Measurements from ENCODE around the gene TCEANC2. TPM values are rescaled to one million over a fixed set of nuclear protein-coding genes. Genes with fewer than 3 reads are reported as not detected.

TCEANC2 gene
- total and polyA plus RNA-seq, 7 experiments from 2014 or later, result 6.3 to 15.1 (median 9.3) TPM

DNA sequence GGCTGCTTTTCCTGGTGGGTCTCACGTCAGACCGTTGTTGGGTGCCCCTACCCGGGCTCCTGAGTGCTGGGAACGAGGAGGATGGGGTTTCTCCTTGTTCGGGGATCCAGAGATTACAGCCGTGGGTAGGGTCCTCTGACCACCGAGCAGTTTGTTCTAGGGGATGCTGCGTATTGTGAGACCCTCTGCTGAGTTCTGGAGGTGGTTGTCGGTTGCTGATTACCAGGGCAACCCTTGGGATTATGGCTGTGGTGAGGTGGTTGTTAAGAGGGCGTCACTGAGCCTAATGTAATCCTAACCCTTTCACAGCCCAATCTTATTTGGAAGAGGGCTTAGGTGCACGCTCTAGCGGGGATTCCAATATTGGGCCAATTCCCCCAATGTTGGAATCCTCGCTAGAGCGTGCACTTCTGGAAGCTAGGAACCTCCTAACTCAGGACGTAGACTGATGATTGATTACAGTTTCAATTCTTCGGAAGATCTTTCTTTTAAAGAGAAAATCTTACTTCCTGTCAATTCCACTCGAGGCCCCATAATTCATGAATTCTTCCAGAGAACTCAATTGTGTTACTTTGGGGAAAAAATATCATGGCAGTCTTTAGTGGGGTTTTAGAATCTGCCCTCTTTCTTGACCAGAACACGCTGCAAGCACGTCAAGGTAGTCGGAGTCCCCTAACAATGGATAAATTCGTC is 483 bp downstream of the TCEANC2 start:
- ChIA-PET POLR2A (interaction anchor here (0.7 to 2.1 kb wide), 11 partner anchors 8 to 711 kb away, joined by 3 to 17 read pairs (median 3); partner anchors contain the start of genes CYB5RL, IFT25, LRRC42 and MRPL37), CTCF (no interaction called here)
- Mint-ChIP-seq H3K9me3 (no peaks in the 10 kb centered on the region), H3K4me3 (no peak overlapping the region), H3K27me3 (no peaks in the 10 kb centered on the region), H3K36me3 (peaks cover 0 to 21% (median 12%) of the 10 kb centered on the region in 5 donors), H3K4me1 (peaks cover 34 to 64% (median 49%) of the 10 kb centered on the region in 7 donors), H3K27ac (no peak overlapping the region)
- no peaks in the 10 kb centered on the region for H3K27me3 ChIP-seq (ENCODE audit: control insufficient read depth in 2 of 2, insufficient read depth in 2 of 2, low read length in 2 of 2)
- peak in 2 of 9 donors; percentile 2 to 7 for DNase-seq
- H3K27ac ChIP-seq (ENCODE audit: low read depth, low read length), result peak overlapping the region; percentile 92
- H3K36me3 ChIP-seq (ENCODE audit: control insufficient read depth in 2 of 3, insufficient read depth in 3 of 3, low read length in 3 of 3), result peaks cover 0 to 7% (median 0%) of the 10 kb centered on the region in 3 experiments
- ATAC-seq, result no peak
- H3K9me3 ChIP-seq (ENCODE audit: control insufficient read depth in 2 of 3, low read length in 3 of 3), result no peaks in the 10 kb centered on the region
- intact Hi-C loops (cut with micrococcal nuclease), result loop anchor here (1.0 to 10.0 kb wide), 23 partner anchors 16 to 1997 kb away; partner anchors contain the start of genes CPT2 (in 2 of the 2), CYB5RL (in 2 of the 2), IFT25 (in 2 of the 2) and MRPL37 (in 2 of the 2)
- peak overlapping the region; percentile 94 for H3K4me3 ChIP-seq (ENCODE audit: low read length)
- H3K4me1 ChIP-seq (ENCODE audit: control insufficient read depth in 2 of 2, insufficient read depth in 2 of 2, low read length in 2 of 2), result peaks cover 20 to 29% of the 10 kb centered on the region in 2 donors

DNA sequence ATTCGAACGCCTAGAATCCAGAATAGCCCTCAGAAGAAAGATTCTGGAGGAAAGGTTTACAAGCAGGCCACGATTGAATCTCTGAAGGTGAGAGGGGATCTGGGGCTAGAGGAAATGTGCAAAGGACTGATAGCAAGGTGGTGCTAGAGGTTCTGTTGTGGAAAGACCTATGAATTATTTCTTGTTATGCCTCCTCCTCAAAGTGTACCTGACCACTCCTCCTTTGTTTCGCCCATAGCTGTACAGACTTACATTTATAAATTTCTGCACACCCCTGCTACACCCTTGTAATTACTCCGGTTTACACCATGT is 986 bp downstream of the TCEANC2 start:
- peaks cover 17 to 26% of the 10 kb centered on the region in 2 donors for H3K4me1 ChIP-seq (ENCODE audit: control insufficient read depth in 2 of 2, insufficient read depth in 2 of 2, low read length in 2 of 2)
- POLR2A ChIA-PET, result interaction anchor here (0.7 to 1.5 kb wide), 4 partner anchors 13 to 216 kb away, joined by 3 to 4 read pairs (median 3); partner anchors contain the start of genes CYB5RL, MRPL37 and NDC1
- intact Hi-C loops (cut with micrococcal nuclease), result loop anchor here (5.0 to 10.0 kb wide), 7 partner anchors 230 to 1997 kb away; partner anchors contain the start of genes BTF3L4 (in 1 of the 2), CC2D1B (in 1 of the 2), CPT2 (in 1 of the 2) and LRP8 (in 1 of the 2)

DNA sequence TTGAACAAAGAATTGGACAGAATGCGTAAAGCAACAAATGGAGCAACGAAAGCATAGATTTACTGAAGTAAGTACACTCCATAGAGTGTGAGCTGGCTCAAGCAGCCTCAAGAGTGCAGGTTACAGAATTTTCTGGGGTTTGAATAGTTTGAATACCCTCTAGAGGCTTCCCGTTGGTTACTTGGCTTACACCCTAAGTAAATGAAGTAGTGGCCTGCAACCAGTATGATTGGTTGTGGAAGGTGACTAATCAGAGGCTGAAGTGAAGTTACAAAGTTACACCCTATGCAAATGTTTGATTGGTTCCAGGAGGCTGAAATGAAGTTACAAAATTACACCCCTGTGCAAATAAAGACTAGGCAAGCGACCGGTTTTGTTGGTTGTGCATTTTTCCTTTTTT is 10.9 kb downstream of the TCEANC2 start:
- peaks cover 5 to 20% (median 13%) of the 10 kb centered on the region in 7 donors for H3K4me1 Mint-ChIP-seq
- Histone ChIP-seq H3K9me3 (ENCODE audit: control insufficient read depth in 2 of 3, low read length in 3 of 3) (no peaks in the 10 kb centered on the region), H3K27ac (ENCODE audit: low read depth, low read length) (no peak overlapping the region), H3K4me3 (ENCODE audit: low read length) (no peak overlapping the region), H3K27me3 (ENCODE audit: control insufficient read depth in 2 of 2, insufficient read depth in 2 of 2, low read length in 2 of 2) (no peaks in the 10 kb centered on the region), H3K36me3 (ENCODE audit: control insufficient read depth in 2 of 3, insufficient read depth in 3 of 3, low read length in 3 of 3) (no peaks in the 10 kb centered on the region), H3K4me1 (ENCODE audit: control insufficient read depth in 2 of 2, insufficient read depth in 2 of 2, low read length in 2 of 2) (no peaks in the 10 kb centered on the region)
- POLR2A ChIA-PET, result no interaction called here
- H3K27me3 Mint-ChIP-seq, result no peaks in the 10 kb centered on the region
- CTCF ChIA-PET, result interaction anchor here (0.7 kb wide), 1 partner anchor 747 kb away, joined by 10 read pairs; no protein-coding TSS in a partner anchor
- H3K27ac Mint-ChIP-seq, result no peak overlapping the region
- DNase-seq, result no peak
- no peak overlapping the region for H3K4me3 Mint-ChIP-seq
- no peaks in the 10 kb centered on the region for H3K9me3 Mint-ChIP-seq
- H3K36me3 Mint-ChIP-seq, result peaks cover 0 to 19% (median 5%) of the 10 kb centered on the region in 5 donors
- no peak for ATAC-seq
- intact Hi-C loops (cut with micrococcal nuclease), result no loop called here

More for the DNA sequence above, 986 bp downstream of the TCEANC2 start:
- H3K36me3 ChIP-seq (ENCODE audit: control insufficient read depth in 2 of 3, insufficient read depth in 3 of 3, low read length in 3 of 3), result peaks cover 0 to 7% (median 0%) of the 10 kb centered on the region in 3 experiments
- DNase-seq, result peak in 3 of 9 donors; percentile 4 to 12 (median 4)
- CTCF ChIA-PET, result no interaction called here
- Mint-ChIP-seq H3K27me3 (no peaks in the 10 kb centered on the region), H3K36me3 (peaks cover 0 to 24% (median 14%) of the 10 kb centered on the region in 5 donors), H3K4me1 (peaks cover 39 to 62% (median 46%) of the 10 kb centered on the region in 7 donors), H3K4me3 (no peak overlapping the region), H3K27ac (no peak overlapping the region), H3K9me3 (no peaks in the 10 kb centered on the region)
- ATAC-seq, result no peak
- H3K27me3 ChIP-seq (ENCODE audit: control insufficient read depth in 2 of 2, insufficient read depth in 2 of 2, low read length in 2 of 2), result no peaks in the 10 kb centered on the region
- no peaks in the 10 kb centered on the region for H3K9me3 ChIP-seq (ENCODE audit: control insufficient read depth in 2 of 3, low read length in 3 of 3)
- H3K4me3 ChIP-seq (ENCODE audit: low read length), result peak overlapping the region; percentile 94
- peak overlapping the region; percentile 92 for H3K27ac ChIP-seq (ENCODE audit: low read depth, low read length)

DNA sequence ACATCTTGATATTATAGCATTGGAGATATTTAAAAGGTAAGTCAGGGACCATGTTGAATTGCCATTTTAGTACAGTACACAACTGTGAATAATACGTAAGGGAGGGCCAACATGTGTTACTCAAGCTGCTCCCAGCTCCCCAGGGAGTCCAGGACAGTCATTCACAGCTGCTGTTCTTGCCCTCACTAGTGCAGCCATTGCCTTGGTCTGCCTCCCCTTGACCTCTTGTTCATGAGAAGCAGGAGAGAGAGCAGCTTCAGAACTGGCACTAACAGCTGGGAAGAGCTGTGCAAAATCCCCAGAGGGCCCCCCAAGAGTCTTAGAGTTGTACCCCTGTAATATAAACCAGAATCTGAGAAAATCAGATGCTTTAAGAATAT is 16.4 kb downstream of the TCEANC2 start:
- Mint-ChIP-seq H3K4me3 (no peak overlapping the region), H3K4me1 (peaks cover 0 to 6% (median 0%) of the 10 kb centered on the region in 7 donors), H3K27me3 (no peaks in the 10 kb centered on the region), H3K36me3 (peaks cover 0 to 11% (median 8%) of the 10 kb centered on the region in 5 donors), H3K9me3 (no peaks in the 10 kb centered on the region), H3K27ac (peak overlapping the region in 1 of 9 donors; percentile 16)
- POLR2A ChIA-PET, result interaction anchor here (0.5 kb wide), 1 partner anchor 824 kb away, joined by 5 read pairs; no protein-coding TSS in a partner anchor
- Histone ChIP-seq H3K27me3 (ENCODE audit: control insufficient read depth in 2 of 2, insufficient read depth in 2 of 2, low read length in 2 of 2) (no peaks in the 10 kb centered on the region), H3K27ac (ENCODE audit: low read depth, low read length) (no peak overlapping the region), H3K4me3 (ENCODE audit: low read length) (no peak overlapping the region), H3K4me1 (ENCODE audit: control insufficient read depth in 2 of 2, insufficient read depth in 2 of 2, low read length in 2 of 2) (no peaks in the 10 kb centered on the region), H3K9me3 (ENCODE audit: control insufficient read depth in 2 of 3, low read length in 3 of 3) (no peaks in the 10 kb centered on the region), H3K36me3 (ENCODE audit: control insufficient read depth in 2 of 3, insufficient read depth in 3 of 3, low read length in 3 of 3) (peaks cover 0 to 6% (median 0%) of the 10 kb centered on the region in 3 experiments)
- CTCF ChIA-PET, result interaction anchor here (0.8 to 2.3 kb wide), 4 partner anchors 9 to 208 kb away, joined by 3 to 7 read pairs (median 4); no protein-coding TSS in a partner anchor
- intact Hi-C loops (cut with micrococcal nuclease), result loop anchor here (1.0 to 5.0 kb wide), 10 partner anchors 16 to 741 kb away; partner anchors contain the start of genes TCEANC2 (in 2 of the 2), TMEM59 (in 2 of the 2), TTC22 (in 2 of the 2) and SSBP3 (in 1 of the 2)
- peak in 1 of 9 donors; percentile 4 for DNase-seq
- ATAC-seq, result peak; percentile 20

DNA sequence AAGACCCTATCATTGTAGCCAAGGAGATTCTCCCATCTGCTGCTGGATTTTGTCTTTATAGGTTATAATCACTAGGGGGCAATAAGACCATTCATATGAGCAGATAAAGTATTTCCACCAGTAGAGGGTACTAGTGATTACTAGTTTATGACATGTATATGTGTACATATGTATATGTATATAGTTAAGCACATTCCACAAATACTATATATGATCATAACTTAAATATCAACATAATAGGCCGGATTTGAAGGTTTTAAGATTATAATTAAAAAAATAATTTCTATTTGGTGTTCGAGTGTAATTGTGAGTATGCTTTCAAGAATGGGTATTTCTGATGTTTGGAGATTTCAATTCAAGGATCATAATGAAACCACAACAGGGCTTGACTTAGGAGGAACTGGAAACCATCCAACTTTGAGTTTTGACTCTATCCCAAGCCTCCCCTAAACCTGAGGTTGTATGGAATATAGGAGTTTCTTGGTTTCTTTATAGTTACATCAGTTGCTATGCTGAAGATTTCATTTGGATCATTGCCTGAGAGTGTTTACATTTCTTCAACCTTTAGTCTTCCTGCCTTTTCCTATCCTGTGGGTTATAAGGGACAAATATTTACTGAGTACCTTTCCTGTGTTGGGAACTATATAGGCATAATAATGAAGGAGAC is 16.9 kb downstream of the TCEANC2 start:
- Mint-ChIP-seq H3K27ac (peak overlapping the region in 1 of 9 donors; percentile 16), H3K4me1 (peaks cover 0 to 6% (median 0%) of the 10 kb centered on the region in 7 donors), H3K27me3 (no peaks in the 10 kb centered on the region), H3K36me3 (peaks cover 0 to 11% (median 8%) of the 10 kb centered on the region in 5 donors), H3K4me3 (no peak overlapping the region), H3K9me3 (no peaks in the 10 kb centered on the region)
- Histone ChIP-seq H3K4me3 (ENCODE audit: low read length) (no peak overlapping the region), H3K27me3 (ENCODE audit: control insufficient read depth in 2 of 2, insufficient read depth in 2 of 2, low read length in 2 of 2) (no peaks in the 10 kb centered on the region), H3K27ac (ENCODE audit: low read depth, low read length) (no peak overlapping the region), H3K9me3 (ENCODE audit: control insufficient read depth in 2 of 3, low read length in 3 of 3) (no peaks in the 10 kb centered on the region), H3K36me3 (ENCODE audit: control insufficient read depth in 2 of 3, insufficient read depth in 3 of 3, low read length in 3 of 3) (peaks cover 0 to 6% (median 0%) of the 10 kb centered on the region in 3 experiments), H3K4me1 (ENCODE audit: control insufficient read depth in 2 of 2, insufficient read depth in 2 of 2, low read length in 2 of 2) (no peaks in the 10 kb centered on the region)
- ChIA-PET POLR2A (no interaction called here), CTCF (interaction anchor here (0.8 to 2.3 kb wide), 4 partner anchors 9 to 419 kb away, joined by 3 to 10 read pairs (median 5); no protein-coding TSS in a partner anchor)
- intact Hi-C loops (cut with micrococcal nuclease), result loop anchor here (1.0 to 5.0 kb wide), 10 partner anchors 17 to 740 kb away; partner anchors contain the start of genes TCEANC2 (in 2 of the 2), TMEM59 (in 2 of the 2), TTC22 (in 2 of the 2) and SSBP3 (in 1 of the 2)
- peak; percentile 100 for ATAC-seq
- DNase-seq, result peak in 7 of 9 donors; percentile 11 to 66 (median 54)

DNA sequence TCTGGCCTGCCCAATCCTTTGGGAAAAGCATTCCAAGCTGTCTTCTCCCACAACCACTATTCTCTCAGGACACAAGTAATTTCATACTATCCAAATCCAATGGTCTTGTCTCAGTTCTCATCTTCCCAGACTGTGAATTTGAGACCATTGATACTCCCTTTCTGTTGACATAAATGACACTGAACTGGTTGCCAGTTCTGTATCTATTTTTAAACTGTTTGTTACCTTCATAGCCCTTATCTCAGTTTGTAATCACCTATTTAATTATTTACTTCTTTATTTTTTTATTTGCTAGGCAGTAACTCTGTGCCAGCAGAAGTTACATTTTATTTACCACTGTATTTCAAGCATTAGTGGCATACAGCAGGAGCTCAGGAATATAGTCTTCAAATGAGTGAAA is 24.0 kb downstream of the TCEANC2 start:
- peaks cover 0 to under 1% (median 0%) of the 10 kb centered on the region in 11 donors for H3K9me3 Mint-ChIP-seq
- POLR2A ChIA-PET, result no interaction called here
- H3K27ac Mint-ChIP-seq, result peak overlapping the region in 1 of 9 donors; percentile 2

More for the DNA sequence above, 24.0 kb downstream of the TCEANC2 start:
- H3K4me1 ChIP-seq (ENCODE audit: control insufficient read depth in 2 of 2, insufficient read depth in 2 of 2, low read length in 2 of 2), result no peaks in the 10 kb centered on the region
- no peaks in the 10 kb centered on the region for H3K9me3 ChIP-seq (ENCODE audit: control insufficient read depth in 2 of 3, low read length in 3 of 3)
- peaks cover 0 to 6% (median 0%) of the 10 kb centered on the region in 3 experiments for H3K36me3 ChIP-seq (ENCODE audit: control insufficient read depth in 2 of 3, insufficient read depth in 3 of 3, low read length in 3 of 3)
- Mint-ChIP-seq H3K27me3 (no peaks in the 10 kb centered on the region), H3K4me1 (peaks cover 3 to 8% (median 5%) of the 10 kb centered on the region in 7 donors), H3K36me3 (peaks cover 0 to 21% (median 7%) of the 10 kb centered on the region in 5 donors), H3K4me3 (no peak overlapping the region)
- no peak overlapping the region for H3K27ac ChIP-seq (ENCODE audit: low read depth, low read length)
- ATAC-seq, result no peak
- no peaks in the 10 kb centered on the region for H3K27me3 ChIP-seq (ENCODE audit: control insufficient read depth in 2 of 2, insufficient read depth in 2 of 2, low read length in 2 of 2)
- CTCF ChIA-PET, result no interaction called here
- H3K4me3 ChIP-seq (ENCODE audit: low read length), result no peak overlapping the region
- no peak for DNase-seq
- intact Hi-C loops (cut with micrococcal nuclease), result no loop called here

All from naive thymus-derived CD4-positive, alpha-beta T cell (primary cell).